ENCODE measurements around the gene BCL3. TPM values are rescaled to one million over a fixed set of nuclear protein-coding genes. Genes with fewer than 3 reads are reported as not detected.
"Not testable (repeated sequence)": the region's sequence is repeated elsewhere in the genome, so short reads cannot be mapped to it uniquely, and the experiment has no call there.

BCL3 gene
- total RNA-seq, 2 experiments from 2014 or later: 75.0 to 79.6 TPM

DNA sequence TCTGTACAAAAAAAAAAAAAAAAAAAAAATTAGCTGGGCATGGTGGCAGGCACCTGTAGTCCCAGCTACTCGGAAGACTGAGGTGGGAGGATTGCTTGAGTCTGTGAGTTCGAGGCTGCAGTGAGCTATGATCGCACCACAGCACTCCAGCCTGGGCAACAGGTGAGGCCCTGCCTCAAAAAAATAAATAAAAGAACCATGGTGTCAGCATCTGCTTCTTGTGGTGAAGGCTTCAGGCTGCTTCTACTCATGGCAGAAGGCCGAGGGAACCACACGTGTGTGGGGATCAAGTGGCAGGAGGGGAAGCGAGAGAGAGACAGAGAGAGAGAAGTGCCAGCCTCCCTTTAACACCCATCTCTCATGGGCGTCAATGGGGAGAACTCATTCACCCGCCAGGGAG is 13.5 kb downstream of the BCL3 start:
- intact Hi-C loops (cut with micrococcal nuclease): no loop called here
- Mint-ChIP-seq H3K4me1 (ENCODE audit: low read depth) (peaks cover 32% of the 10 kb centered on the region), H3K4me3 (no peak overlapping the region), H3K9me3 (no peaks in the 10 kb centered on the region), H3K27ac (no peak overlapping the region), H3K36me3 (peaks cover 30% of the 10 kb centered on the region), H3K27me3 (no peaks in the 10 kb centered on the region)
- no peak for DNase-seq
- CTCF ChIA-PET: interaction anchor here (0.7 kb wide), 1 partner anchor 17 kb away, joined by 3 read pairs; no protein-coding TSS in a partner anchor
- POLR2A ChIA-PET: no interaction called here

DNA sequence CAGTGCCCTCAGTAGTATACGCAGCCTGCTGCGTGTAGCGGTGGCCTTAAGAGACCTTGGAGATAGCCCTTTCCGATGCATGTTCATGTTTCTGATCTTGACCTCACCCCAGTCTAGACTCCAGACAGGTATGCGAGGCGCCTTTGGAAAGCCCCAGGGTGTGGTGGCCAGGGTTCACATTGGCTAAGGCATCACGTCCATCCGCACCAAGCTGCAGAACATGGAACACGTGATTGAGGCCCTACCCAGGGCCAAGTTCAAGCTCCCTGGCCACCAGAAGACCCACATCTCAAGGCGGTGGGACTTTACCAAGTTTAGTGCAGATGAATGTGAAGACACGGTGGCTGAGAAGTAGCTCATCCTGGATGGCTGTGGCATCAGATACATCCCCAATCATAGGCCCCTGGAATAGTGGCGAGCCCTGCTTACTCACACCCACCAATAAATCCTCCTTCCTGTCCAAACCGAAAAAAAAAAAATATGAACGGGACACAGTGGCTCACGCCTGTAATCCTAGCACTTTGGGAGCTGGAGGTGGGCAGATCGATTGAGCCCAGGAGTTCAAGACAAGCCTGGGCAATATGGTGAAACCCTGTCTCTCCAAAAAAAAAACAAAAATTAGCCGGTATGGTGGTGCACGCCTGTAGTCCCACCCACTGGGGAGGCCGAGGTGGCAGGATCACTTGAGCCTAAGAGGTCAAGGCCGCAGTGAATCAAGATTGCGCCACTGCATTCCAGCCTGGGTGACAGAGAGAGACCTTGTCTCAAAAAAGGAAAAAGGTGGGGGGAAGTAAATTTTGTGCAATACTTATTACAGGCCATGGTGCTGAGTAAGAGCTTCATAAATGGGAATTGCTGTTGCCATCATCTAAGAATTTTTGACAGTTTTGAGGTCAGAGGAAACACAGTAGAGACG is 16.8 kb downstream of the BCL3 start:
- no peak overlapping the region for H3K27ac Mint-ChIP-seq
- no peaks in the 10 kb centered on the region for H3K27me3 Mint-ChIP-seq
- peaks cover 34% of the 10 kb centered on the region for H3K4me1 Mint-ChIP-seq (ENCODE audit: low read depth)
- H3K36me3 Mint-ChIP-seq: peaks cover 10% of the 10 kb centered on the region
- H3K9me3 Mint-ChIP-seq: peaks cover 7% of the 10 kb centered on the region
- CTCF ChIA-PET: interaction anchor here (1.1 to 13.9 kb wide), 2 partner anchors 19 to 42 kb away, joined by 3 to 434 read pairs; no protein-coding TSS in a partner anchor
- no peak for DNase-seq
- no peak overlapping the region for H3K4me3 Mint-ChIP-seq
- POLR2A ChIA-PET: interaction anchor here (0.6 kb wide), 1 partner anchor 11 kb away, joined by 3 read pairs; no protein-coding TSS in a partner anchor
- intact Hi-C loops (cut with micrococcal nuclease): no loop called here

DNA sequence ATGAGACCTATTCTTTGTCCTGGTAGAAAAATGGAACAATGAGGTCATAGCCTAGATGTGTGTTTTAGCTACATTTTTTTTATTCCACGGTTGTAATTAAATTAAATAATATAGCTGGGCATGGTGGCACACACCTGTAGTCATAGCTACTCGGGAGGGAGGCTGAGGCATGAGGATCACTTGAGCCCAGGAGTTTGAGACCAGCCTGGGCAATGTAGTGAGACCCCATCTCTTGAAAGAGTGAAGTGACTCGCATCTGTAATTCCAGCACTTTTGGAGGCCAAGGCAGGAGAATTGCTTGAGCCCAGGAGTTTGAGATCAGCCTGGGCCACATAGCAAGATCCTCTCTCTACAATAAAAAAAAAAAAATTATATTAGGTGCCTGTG is 17.4 kb downstream of the BCL3 start:
- intact Hi-C loops (cut with micrococcal nuclease): no loop called here
- ChIA-PET CTCF (interaction anchor here (0.7 to 13.9 kb wide), 2 partner anchors 43 to 294 kb away, joined by 3 to 434 read pairs; no protein-coding TSS in a partner anchor), POLR2A (interaction anchor here (1.6 kb wide), 1 partner anchor 10 kb away, joined by 5 read pairs; no protein-coding TSS in a partner anchor)
- peaks cover 34% of the 10 kb centered on the region for H3K4me1 Mint-ChIP-seq (ENCODE audit: low read depth)
- H3K4me3 Mint-ChIP-seq: no peak overlapping the region
- no peak overlapping the region for H3K27ac Mint-ChIP-seq
- peaks cover 7% of the 10 kb centered on the region for H3K9me3 Mint-ChIP-seq
- H3K27me3 Mint-ChIP-seq: no peaks in the 10 kb centered on the region
- peaks cover 3% of the 10 kb centered on the region for H3K36me3 Mint-ChIP-seq
- DNase-seq: no peak

DNA sequence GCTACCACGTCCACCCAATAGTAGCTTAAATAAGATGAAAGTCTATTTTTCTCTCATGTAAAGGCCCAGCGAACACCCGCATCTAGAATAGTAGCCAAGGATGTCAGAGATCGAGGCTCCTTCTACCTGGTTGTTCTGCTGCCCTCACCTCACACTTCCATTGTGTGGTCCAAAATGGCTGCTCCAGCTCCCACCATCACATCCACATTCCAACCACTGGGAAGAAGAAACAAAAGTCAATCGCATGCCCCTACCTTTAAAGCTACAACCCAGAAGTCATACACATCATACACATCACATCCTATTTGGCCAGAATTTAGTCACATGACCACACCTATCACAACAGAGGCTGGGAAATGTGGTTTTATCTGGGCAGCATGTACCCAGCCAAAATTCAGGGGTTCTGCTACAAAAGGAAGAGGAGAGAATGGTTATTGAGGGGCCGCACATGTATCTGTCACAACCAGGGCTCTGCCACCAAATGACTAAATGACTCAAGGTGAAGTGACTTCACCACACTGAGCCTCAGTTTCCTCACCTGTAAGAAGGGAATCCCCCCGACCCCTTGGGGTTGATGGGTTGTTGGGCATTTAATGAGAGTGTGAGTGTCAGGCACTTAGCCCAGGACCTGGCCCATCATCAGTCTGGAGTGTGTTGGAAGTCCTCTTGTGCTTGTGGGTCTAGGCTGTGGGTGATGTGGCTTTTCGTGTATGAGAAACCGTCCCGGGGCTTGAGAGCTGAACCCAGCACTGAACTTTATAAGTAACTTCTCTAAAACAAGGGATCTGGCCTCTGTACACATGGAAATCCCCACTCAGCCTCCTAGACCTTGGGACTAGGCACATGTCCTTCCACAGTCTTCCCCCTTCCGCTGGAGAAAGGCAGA is 19.0 kb downstream of the BCL3 start:
- no peaks in the 10 kb centered on the region for H3K27me3 Mint-ChIP-seq
- intact Hi-C loops (cut with micrococcal nuclease): no loop called here
- H3K27ac Mint-ChIP-seq: peak overlapping the region; percentile 38
- peaks cover 7% of the 10 kb centered on the region for H3K9me3 Mint-ChIP-seq
- H3K4me3 Mint-ChIP-seq: no peak overlapping the region
- H3K4me1 Mint-ChIP-seq (ENCODE audit: low read depth): peaks cover 34% of the 10 kb centered on the region
- no peaks in the 10 kb centered on the region for H3K36me3 Mint-ChIP-seq
- CTCF ChIA-PET: interaction anchor here (13.9 kb wide), 1 partner anchor 45 kb away, joined by 434 read pairs; no protein-coding TSS in a partner anchor
- POLR2A ChIA-PET: interaction anchor here (1.6 kb wide), 1 partner anchor 12 kb away, joined by 5 read pairs; no protein-coding TSS in a partner anchor
- DNase-seq: peak; percentile 27

DNA sequence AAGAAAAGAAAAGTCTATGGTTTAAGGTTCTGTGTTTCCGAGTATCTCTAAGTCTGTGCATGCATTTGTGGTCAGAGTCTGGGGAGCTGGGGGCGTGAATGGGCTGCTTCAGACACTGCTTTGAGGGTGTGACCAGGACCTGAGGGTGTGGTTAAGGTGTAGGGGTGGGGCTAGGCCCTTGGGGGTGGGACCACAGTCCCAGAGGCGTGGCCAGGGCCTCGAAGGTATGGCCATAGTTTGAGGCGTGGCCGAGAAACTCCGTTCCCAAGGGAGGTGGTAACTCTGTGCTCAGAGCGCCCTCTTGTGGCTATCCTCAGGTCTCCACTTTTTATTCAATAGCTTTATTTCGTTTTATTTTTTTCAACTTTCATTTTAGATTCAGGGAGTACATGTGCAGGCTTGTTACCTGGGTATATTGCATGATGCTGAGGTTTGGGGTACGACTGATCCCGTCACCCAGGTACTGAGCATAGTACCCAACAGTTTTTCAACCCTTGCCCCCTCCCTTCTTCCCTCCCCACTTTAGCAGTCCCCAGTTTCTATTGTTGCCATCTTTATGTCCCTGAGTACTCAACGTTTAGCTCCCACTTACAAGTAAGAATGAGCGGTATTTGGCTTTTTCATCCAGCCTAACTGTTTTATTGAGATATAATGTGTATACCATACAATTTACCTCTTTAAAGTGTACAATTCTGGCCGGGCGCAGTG is 22.2 kb downstream of the BCL3 start:
- ChIA-PET POLR2A (interaction anchor here (1.0 to 2.5 kb wide), 6 partner anchors 16 to 81 kb away, joined by 3 to 20 read pairs (median 4); no protein-coding TSS in a partner anchor), CTCF (interaction anchor here (0.8 to 13.9 kb wide), 34 partner anchors 9 to 200 kb away, joined by 3 to 434 read pairs (median 5); partner anchors contain the start of gene NECTIN2)
- peak; percentile 99 for DNase-seq
- Mint-ChIP-seq H3K4me3 (peak overlapping the region; percentile 31), H3K36me3 (no peaks in the 10 kb centered on the region), H3K4me1 (ENCODE audit: low read depth) (peaks cover 26% of the 10 kb centered on the region), H3K27me3 (no peaks in the 10 kb centered on the region), H3K27ac (peak overlapping the region; percentile 24), H3K9me3 (peaks cover 7% of the 10 kb centered on the region)
- intact Hi-C loops (cut with micrococcal nuclease): loop anchor here (1.0 to 5.0 kb wide), 7 partner anchors 17 to 198 kb away; no protein-coding TSS in a partner anchor

DNA sequence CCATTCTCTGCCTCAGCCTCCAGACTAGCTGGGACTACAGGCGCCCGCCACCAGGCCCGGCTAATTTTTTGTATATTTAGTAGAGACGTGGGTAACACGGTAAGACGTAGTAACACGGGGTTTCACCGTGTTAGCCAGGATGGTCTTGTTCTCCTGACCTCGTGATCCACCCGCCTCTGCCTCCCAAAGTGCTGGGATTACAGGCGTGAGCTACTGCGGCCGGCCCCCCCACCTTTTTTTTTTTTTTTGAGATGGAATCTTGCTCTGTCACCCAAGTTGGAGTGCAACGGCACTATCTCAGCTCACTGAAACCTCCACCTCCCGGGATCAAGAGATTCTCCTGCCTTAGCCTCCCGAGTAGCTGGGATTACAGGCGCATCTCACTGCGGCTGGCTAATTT is 23.6 kb downstream of the BCL3 start:
- H3K4me3 Mint-ChIP-seq, H3K36me3 Mint-ChIP-seq, H3K27me3 Mint-ChIP-seq, DNase-seq, H3K27ac Mint-ChIP-seq, H3K9me3 Mint-ChIP-seq: not testable (repeated sequence)
- ChIA-PET POLR2A (interaction anchor here (2.5 kb wide), 1 partner anchor 47 kb away, joined by 20 read pairs; no protein-coding TSS in a partner anchor), CTCF (interaction anchor here (0.7 to 13.9 kb wide), 12 partner anchors 8 to 201 kb away, joined by 3 to 434 read pairs (median 15); no protein-coding TSS in a partner anchor)
- H3K4me1 Mint-ChIP-seq (ENCODE audit: low read depth): peaks cover 26% of the 10 kb centered on the region
- intact Hi-C loops (cut with micrococcal nuclease): loop anchor here (5.0 kb wide), 1 partner anchor 200 kb away; no protein-coding TSS in a partner anchor

DNA sequence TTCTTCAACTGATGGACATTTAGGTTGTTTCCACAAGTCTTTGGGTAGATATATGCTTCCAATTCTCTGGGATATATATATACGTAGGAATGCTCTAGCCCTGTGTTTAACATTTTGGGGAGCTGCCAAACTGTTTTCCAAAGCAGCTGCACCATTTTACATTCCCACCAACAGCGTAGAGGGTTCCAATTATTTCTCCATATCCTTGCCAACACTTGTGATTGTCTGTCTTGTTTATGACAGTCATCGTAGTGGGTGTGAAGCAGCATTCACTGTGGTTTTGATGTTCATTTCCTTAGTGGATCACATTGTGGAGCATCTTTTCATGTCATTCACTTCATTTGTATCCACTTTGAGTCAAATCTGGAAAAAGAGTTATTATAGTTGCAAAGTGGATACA is 24.5 kb downstream of the BCL3 start:
- Mint-ChIP-seq H3K27me3 (no peaks in the 10 kb centered on the region), H3K27ac (no peak overlapping the region), H3K4me1 (ENCODE audit: low read depth) (peaks cover 18% of the 10 kb centered on the region), H3K36me3 (no peaks in the 10 kb centered on the region), H3K4me3 (no peak overlapping the region), H3K9me3 (peaks cover 7% of the 10 kb centered on the region)
- intact Hi-C loops (cut with micrococcal nuclease): loop anchor here (5.0 kb wide), 1 partner anchor 201 kb away; no protein-coding TSS in a partner anchor
- ChIA-PET CTCF (interaction anchor here (0.7 to 13.9 kb wide), 7 partner anchors 10 to 202 kb away, joined by 3 to 434 read pairs (median 5); no protein-coding TSS in a partner anchor), POLR2A (no interaction called here)
- DNase-seq: no peak

DNA sequence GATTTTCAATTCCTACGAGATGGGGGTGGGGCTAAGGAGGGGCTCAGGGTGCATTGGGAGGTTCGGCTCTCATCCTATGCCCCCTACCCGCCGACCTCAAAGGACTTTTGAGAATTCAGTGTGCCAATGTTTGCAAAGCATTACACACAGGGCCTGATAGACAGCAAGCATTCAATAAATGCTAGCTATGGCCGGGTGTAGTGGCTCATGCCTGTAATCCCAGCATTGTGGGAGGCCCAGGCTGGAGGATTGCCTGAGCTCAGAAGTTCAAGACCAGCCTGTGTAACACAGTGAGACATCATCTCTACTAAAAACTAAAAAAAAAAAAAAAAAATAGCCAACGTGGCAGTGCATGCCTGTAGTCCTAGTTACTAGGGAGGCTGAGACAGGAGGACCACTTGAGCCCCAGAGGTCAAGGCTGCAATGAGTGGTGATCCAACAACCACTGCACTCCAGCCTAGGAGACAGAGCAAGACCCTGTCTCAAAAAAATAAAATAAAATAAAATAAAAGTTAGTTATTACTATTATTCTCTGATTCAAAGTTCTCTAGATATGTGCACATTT is 27.2 kb downstream of the BCL3 start:
- Mint-ChIP-seq H3K4me3 (no peak overlapping the region), H3K27ac (no peak overlapping the region), H3K36me3 (no peaks in the 10 kb centered on the region), H3K4me1 (ENCODE audit: low read depth) (peaks cover 3% of the 10 kb centered on the region), H3K9me3 (no peaks in the 10 kb centered on the region), H3K27me3 (peaks cover 3% of the 10 kb centered on the region)
- intact Hi-C loops (cut with micrococcal nuclease): no loop called here
- POLR2A ChIA-PET: interaction anchor here (0.5 kb wide), 1 partner anchor 224 kb away, joined by 4 read pairs; no protein-coding TSS in a partner anchor
- DNase-seq: no peak
- CTCF ChIA-PET: interaction anchor here (13.9 kb wide), 1 partner anchor 53 kb away, joined by 434 read pairs; no protein-coding TSS in a partner anchor

DNA sequence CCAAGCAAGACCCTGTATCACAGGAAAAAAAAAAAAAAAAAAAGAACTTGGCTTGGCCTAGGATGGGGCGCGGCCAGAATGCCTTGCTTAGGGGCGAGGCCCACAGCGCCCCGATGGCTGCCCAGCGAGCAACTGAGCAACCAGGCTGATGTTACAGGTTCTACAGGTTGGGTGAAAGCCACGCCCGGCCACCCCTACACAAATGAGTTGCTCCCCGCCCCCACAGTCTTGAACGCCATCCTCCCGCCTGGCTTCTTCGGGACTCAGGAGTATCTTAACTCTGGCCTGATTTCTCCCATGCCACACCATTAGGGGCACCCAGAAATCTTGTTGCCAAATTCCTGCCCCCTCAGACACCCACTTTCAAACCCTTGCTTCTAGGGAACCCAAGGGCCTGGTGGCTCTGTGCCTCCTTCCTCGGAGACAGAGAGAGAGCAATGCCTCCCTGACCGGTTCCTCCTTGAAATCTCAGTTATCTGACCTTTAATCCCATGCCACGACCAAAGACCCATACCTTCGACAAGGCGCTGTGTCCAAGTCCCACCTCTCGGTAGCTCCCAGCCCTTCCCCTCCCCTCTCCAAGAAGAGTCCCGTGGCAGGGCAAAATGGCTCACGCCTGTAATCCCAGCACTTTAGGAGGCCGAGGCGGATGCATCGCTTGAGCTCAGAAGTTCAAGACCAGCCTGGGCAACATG is 28.0 kb downstream of the BCL3 start:
- Mint-ChIP-seq H3K36me3 (no peaks in the 10 kb centered on the region), H3K9me3 (no peaks in the 10 kb centered on the region), H3K27ac (no peak overlapping the region), H3K4me3 (no peak overlapping the region), H3K27me3 (peaks cover 3% of the 10 kb centered on the region), H3K4me1 (ENCODE audit: low read depth) (no peaks in the 10 kb centered on the region)
- no peak for DNase-seq
- ChIA-PET CTCF (interaction anchor here (13.9 kb wide), 1 partner anchor 54 kb away, joined by 434 read pairs; no protein-coding TSS in a partner anchor), POLR2A (no interaction called here)
- intact Hi-C loops (cut with micrococcal nuclease): no loop called here

DNA sequence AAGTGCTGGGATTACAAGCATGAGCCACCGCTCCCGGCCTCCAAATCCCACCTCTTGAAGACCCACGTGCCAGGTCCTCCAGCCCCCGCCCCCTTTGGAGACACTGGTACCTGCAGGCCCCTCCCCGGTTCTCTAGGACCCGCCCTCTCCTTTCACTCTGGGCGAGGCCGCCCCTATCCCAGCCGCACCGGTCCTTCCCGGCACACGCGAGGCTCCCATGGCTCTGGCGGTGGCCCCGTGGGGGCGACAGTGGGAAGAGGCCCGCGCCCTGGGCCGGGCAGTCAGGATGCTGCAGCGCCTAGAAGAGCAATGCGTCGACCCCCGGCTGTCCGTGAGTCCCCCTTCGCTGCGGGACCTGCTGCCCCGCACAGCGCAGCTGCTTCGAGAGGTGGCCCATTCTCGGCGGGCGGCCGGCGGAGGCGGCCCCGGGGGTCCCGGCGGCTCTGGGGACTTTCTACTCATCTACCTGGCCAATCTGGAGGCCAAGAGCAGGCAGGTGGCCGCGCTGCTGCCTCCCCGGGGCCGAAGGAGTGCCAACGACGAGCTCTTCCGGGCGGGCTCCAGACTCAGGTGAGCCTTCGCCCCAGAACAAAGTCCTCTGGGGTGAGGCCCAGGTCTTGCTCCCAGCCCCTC is 29.3 kb downstream of the BCL3 start, which contains the start of gene CBLC:
TSS of gene CBLC (plus strand) at position 176 of the 633 bp plus-strand sequence. CDS start at position 218, 42 bp downstream.
- no peak for DNase-seq
- intact Hi-C loops (cut with micrococcal nuclease): no loop called here
- ChIA-PET CTCF (interaction anchor here (13.9 kb wide), 1 partner anchor 55 kb away, joined by 434 read pairs; no protein-coding TSS in a partner anchor), POLR2A (no interaction called here)
- Mint-ChIP-seq H3K4me1 (ENCODE audit: low read depth) (no peaks in the 10 kb centered on the region), H3K36me3 (no peaks in the 10 kb centered on the region), H3K27me3 (peaks cover 3% of the 10 kb centered on the region), H3K4me3 (no peak within 1 kb of the TSS), H3K9me3 (no peaks in the 10 kb centered on the region), H3K27ac (no peak within 1 kb of the TSS)

Data from activated CD4-positive, alpha-beta memory T cell treated with anti-CD3 and anti-CD28 coated beads for 36 hours (primary cell).